ENCODE results near the gene RBPMS2. TPM values are rescaled to one million over a fixed set of nuclear protein-coding genes. Genes with fewer than 3 reads are reported as not detected.

RBPMS2 gene
- total RNA-seq, 1 experiment from 2014 or later: 181 TPM

- no peak overlapping the region for H3K4me2 ChIP-seq (ENCODE audit: insufficient read depth, insufficient read length, low read length)
- H2AK5ac ChIP-seq (ENCODE audit: insufficient read length, low read length): no peak overlapping the region
- H3K79me2 ChIP-seq (ENCODE audit: insufficient read depth, low read length): peaks cover 69% of the 10 kb centered on the region; the same call in 1 of the 2 replicates
- H4K20me1 ChIP-seq (ENCODE audit: control insufficient read depth, insufficient read depth, insufficient read length): no peaks in the 10 kb centered on the region
- H3K4me3 Mint-ChIP-seq: no peak overlapping the region
- H4K91ac ChIP-seq (ENCODE audit: insufficient read length, low read depth, low read length): no peak overlapping the region
- H4K8ac ChIP-seq (replicated peaks; ENCODE audit: insufficient read length, low read depth, low read length): no peak overlapping the region
- no peak overlapping the region for H3K9ac ChIP-seq (ENCODE audit: extremely low read depth, insufficient read length, low read length)
- H2BK12ac ChIP-seq (ENCODE audit: insufficient read length, low read depth, low read length): no peak overlapping the region
- peaks cover 41 to 44% of the 10 kb centered on the region in 2 experiments for H3K4me1 Mint-ChIP-seq
- H2BK15ac ChIP-seq (ENCODE audit: low read depth, low read length): no peak overlapping the region
- no peaks in the 10 kb centered on the region for H3K9me3 Mint-ChIP-seq
- H3K14ac ChIP-seq (ENCODE audit: insufficient read depth, low read length): no peak overlapping the region; the same call in 1 of the 2 replicates
- no peak overlapping the region for H4K5ac ChIP-seq (ENCODE audit: insufficient read length, low read depth, low read length)
- H3K79me1 ChIP-seq (ENCODE audit: insufficient read depth, low read depth, low read length, poor library complexity, severe bottlenecking): peaks cover 3% of the 10 kb centered on the region
- H3K4ac ChIP-seq (ENCODE audit: low read depth, low read length): no peak overlapping the region
- H2BK120ac ChIP-seq (ENCODE audit: low read depth, low read length, poor library complexity, severe bottlenecking): no peak overlapping the region
- no peak for DNase-seq
- H3T11ph ChIP-seq (ENCODE audit: low read length): no peak overlapping the region
- no peaks in the 10 kb centered on the region for H3K27me3 ChIP-seq (ENCODE audit: insufficient read depth, low read length)
- peak overlapping the region; percentile 79 to 96 (median 92); a peak in 5 of 7 replicates for H3K27ac Mint-ChIP-seq
- no peaks in the 10 kb centered on the region for H3K9me3 ChIP-seq (ENCODE audit: control insufficient read depth, low read depth, low read length)
- no peak overlapping the region for H2AFZ ChIP-seq (ENCODE audit: low read length)
- no peaks in the 10 kb centered on the region; the same call in 1 of the 2 replicates for H3K4me1 ChIP-seq (ENCODE audit: insufficient read depth, low read length)
- WGBS (ENCODE audit: extremely low coverage, insufficient read length, low lambda C conversion rate): no CpG with 5 or more reads among the region's 10 CpGs
- no peak overlapping the region for H2BK5ac ChIP-seq (ENCODE audit: insufficient read length, low read length)
- no peak overlapping the region for H3K56ac ChIP-seq (ENCODE audit: insufficient read length, low read depth, low read length)
- H3K27ac ChIP-seq (ENCODE audit: insufficient read length, low read depth, low read length): no peak overlapping the region
- TF ChIP-seq, protein P1, sequence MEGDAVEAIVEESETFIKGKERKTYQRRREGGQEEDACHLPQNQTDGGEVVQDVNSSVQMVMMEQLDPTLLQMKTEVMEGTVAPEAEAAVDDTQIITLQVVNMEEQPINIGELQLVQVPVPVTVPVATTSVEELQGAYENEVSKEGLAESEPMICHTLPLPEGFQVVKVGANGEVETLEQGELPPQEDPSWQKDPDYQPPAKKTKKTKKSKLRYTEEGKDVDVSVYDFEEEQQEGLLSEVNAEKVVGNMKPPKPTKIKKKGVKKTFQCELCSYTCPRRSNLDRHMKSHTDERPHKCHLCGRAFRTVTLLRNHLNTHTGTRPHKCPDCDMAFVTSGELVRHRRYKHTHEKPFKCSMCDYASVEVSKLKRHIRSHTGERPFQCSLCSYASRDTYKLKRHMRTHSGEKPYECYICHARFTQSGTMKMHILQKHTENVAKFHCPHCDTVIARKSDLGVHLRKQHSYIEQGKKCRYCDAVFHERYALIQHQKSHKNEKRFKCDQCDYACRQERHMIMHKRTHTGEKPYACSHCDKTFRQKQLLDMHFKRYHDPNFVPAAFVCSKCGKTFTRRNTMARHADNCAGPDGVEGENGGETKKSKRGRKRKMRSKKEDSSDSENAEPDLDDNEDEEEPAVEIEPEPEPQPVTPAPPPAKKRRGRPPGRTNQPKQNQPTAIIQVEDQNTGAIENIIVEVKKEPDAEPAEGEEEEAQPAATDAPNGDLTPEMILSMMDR (conservative IDR thresholded peaks at IDR 0.05): no peak
- H3K23ac ChIP-seq (ENCODE audit: insufficient read length, low read depth, low read length): no peak overlapping the region
- no peaks in the 10 kb centered on the region for H3K27me3 Mint-ChIP-seq (ENCODE audit: low read depth)
- H3K23me2 ChIP-seq (ENCODE audit: insufficient read length, low read depth, low read length, poor library complexity, severe bottlenecking): no peaks in the 10 kb centered on the region
- no peak overlapping the region for H3K18ac ChIP-seq (ENCODE audit: insufficient read length, low read depth, low read length)
- peaks cover 22 to 58% (median 27%) of the 10 kb centered on the region in 3 experiments for H3K36me3 Mint-ChIP-seq (ENCODE audit: insufficient read depth in 1 of 3, low read depth in 3 of 3)
- H2BK20ac ChIP-seq (ENCODE audit: low read depth, low read length, poor library complexity, severe bottlenecking): no peak overlapping the region
Measured at GRCh38 chr15:64755427-64755940, 19.9 kb downstream of the RBPMS2 start.
